ENCODE measurements around the gene P2RX6. TPM values are rescaled to one million over a fixed set of nuclear protein-coding genes. Genes with fewer than 3 reads are reported as not detected.

Gene P2RX6
- total and polyA plus RNA-seq, 4 donors: 0.05 to 0.59 (median 0.33) TPM

GRCh38 chr22:20991252-20992055 is 23.5 kb upstream of the P2RX6 start (continued):
- TF ChIP-seq YY1 (IDR thresholded peaks at IDR 0.05) (no peak), RAD21 (IDR thresholded peaks at IDR 0.05) (no peak), NR2F2 (IDR thresholded peaks at IDR 0.05) (no peak), FOXA2 (IDR thresholded peaks at IDR 0.05) (no peak), HNF4A (conservative IDR thresholded peaks at IDR 0.05) (no peak)

- TF ChIP-seq HNF4A (conservative IDR thresholded peaks at IDR 0.05): no peak
- no peak for TF ChIP-seq REST (IDR thresholded peaks at IDR 0.05)
- TF ChIP-seq YY1 (IDR thresholded peaks at IDR 0.05): no peak
- TF ChIP-seq NR2F2 (IDR thresholded peaks at IDR 0.05): no peak
- TF ChIP-seq HNF4G (IDR thresholded peaks at IDR 0.05): no peak
- no peak for TF ChIP-seq FOXA1 (IDR thresholded peaks at IDR 0.05)
- no peak for TF ChIP-seq FOXA2 (IDR thresholded peaks at IDR 0.05)
- TF ChIP-seq RAD21 (IDR thresholded peaks at IDR 0.05): no peak
- TF ChIP-seq MAX (IDR thresholded peaks at IDR 0.05): no peak
- TF ChIP-seq JUND (IDR thresholded peaks at IDR 0.05): no peak
- TF ChIP-seq GABPA (IDR thresholded peaks at IDR 0.05 in 1 of 2, conservative IDR thresholded peaks at IDR 0.05 in 1 of 2): no peak
- no peak for TF ChIP-seq RXRA (IDR thresholded peaks at IDR 0.05)
- no peak for TF ChIP-seq EGR1 (IDR thresholded peaks at IDR 0.05; ENCODE audit: low read depth in 2 of 2)
- TF ChIP-seq ZBTB33 (IDR thresholded peaks at IDR 0.05): no peak
- no peak for TF ChIP-seq CTCF (IDR thresholded peaks at IDR 0.05; ENCODE audit: low read depth, low read length, missing input control)
- TF ChIP-seq ATF3 (IDR thresholded peaks at IDR 0.05): no peak
- Histone ChIP-seq H3K9ac (ENCODE audit: low read depth in 1 of 2, low read length in 2 of 2) (no peak overlapping the region), H3K4me1 (ENCODE audit: control insufficient read depth in 4 of 4, insufficient read depth in 4 of 4, low read length in 3 of 4) (no peaks in the 10 kb centered on the region), H3K27ac (ENCODE audit: low read depth in 1 of 2, low read length in 2 of 2) (no peak overlapping the region), H3K27me3 (ENCODE audit: control insufficient read depth in 4 of 4, insufficient read depth in 4 of 4, low read length in 3 of 4) (no peaks in the 10 kb centered on the region), H3K9me3 (ENCODE audit: control insufficient read depth in 4 of 4, low read length in 3 of 4) (no peaks in the 10 kb centered on the region), H3K4me3 (ENCODE audit: low read depth in 1 of 3, low read length in 3 of 3) (no peak overlapping the region), H3K36me3 (ENCODE audit: control insufficient read depth in 4 of 4, insufficient read depth in 3 of 4, low read depth in 1 of 4, low read length in 3 of 4) (peaks cover 8 to 48% (median 15%) of the 10 kb centered on the region in 4 donors)
- DNase-seq (ENCODE audit: low spot score): no peak
- 96% methylated on average over 7 of the region's 7 CpGs for WGBS
Observed at GRCh38 chr22:20992056-20992442, 22.9 kb upstream of the P2RX6 start.
